ENCODE measurements around the gene ARHGAP22. TPM values are rescaled to one million over a fixed set of nuclear protein-coding genes. Genes with fewer than 3 reads are reported as not detected.

The ARHGAP22 gene
- total RNA-seq, 1 donor from 2014 or later: 0.82 TPM

- Mint-ChIP-seq H3K4me1 (peaks cover 23% of the 10 kb centered on the region), H3K27me3 (peaks cover 4% of the 10 kb centered on the region), H3K4me3 (no peak overlapping the region), H3K9me3 (no peaks in the 10 kb centered on the region), H3K27ac (no peak overlapping the region), H3K36me3 (ENCODE audit: low read depth) (no peaks in the 10 kb centered on the region)
- DNase-seq (no peak), ATAC-seq (ENCODE audit: low read depth) (no peak)
- POLR2A ChIA-PET: no interaction called here
- CTCF ChIA-PET: interaction anchor here (0.8 to 1.7 kb wide), 3 partner anchors 44 to 56 kb away, joined by 3 to 4 read pairs (median 3); no protein-coding TSS in a partner anchor
- TF ChIP-seq CTCF (IDR thresholded peaks at IDR 0.05): no peak
- intact Hi-C loops (cut with micrococcal nuclease): no loop called here
These were observed 3.1 kb downstream of the ARHGAP22 start for GRCh38 chr10:48601789-48602188.

- no peaks in the 10 kb centered on the region for H3K36me3 Mint-ChIP-seq (ENCODE audit: low read depth)
- intact Hi-C loops (cut with micrococcal nuclease): no loop called here
- POLR2A ChIA-PET: no interaction called here
These were observed 4.0 kb downstream of the ARHGAP22 start for GRCh38 chr10:48600645-48601505.

GRCh38 chr10:48599830-48600134, 5.1 kb downstream of the ARHGAP22 start:
- no peak overlapping the region for H3K27ac Mint-ChIP-seq
- DNase-seq: no peak
- peaks cover 19% of the 10 kb centered on the region for H3K4me1 Mint-ChIP-seq
- POLR2A ChIA-PET: no interaction called here
- no peaks in the 10 kb centered on the region for H3K9me3 Mint-ChIP-seq
- no peak overlapping the region for H3K4me3 Mint-ChIP-seq
- intact Hi-C loops (cut with micrococcal nuclease): no loop called here
- CTCF ChIA-PET: interaction anchor here (1.9 kb wide), 1 partner anchor 56 kb away, joined by 8 read pairs; no protein-coding TSS in a partner anchor
- no peak for ATAC-seq (ENCODE audit: low read depth)
- TF ChIP-seq CTCF (IDR thresholded peaks at IDR 0.05): no peak
- no peaks in the 10 kb centered on the region for H3K36me3 Mint-ChIP-seq (ENCODE audit: low read depth)
- no peaks in the 10 kb centered on the region for H3K27me3 Mint-ChIP-seq

More at GRCh38 chr10:48600645-48601505, 4.0 kb downstream of the ARHGAP22 start:
- peaks cover 23% of the 10 kb centered on the region for H3K4me1 Mint-ChIP-seq
- TF ChIP-seq CTCF (IDR thresholded peaks at IDR 0.05): no peak
- H3K4me3 Mint-ChIP-seq: no peak overlapping the region
- no peaks in the 10 kb centered on the region for H3K9me3 Mint-ChIP-seq
- H3K27ac Mint-ChIP-seq: no peak overlapping the region
- CTCF ChIA-PET: interaction anchor here (1.9 kb wide), 1 partner anchor 55 kb away, joined by 8 read pairs; no protein-coding TSS in a partner anchor
- peaks cover under 1% of the 10 kb centered on the region for H3K27me3 Mint-ChIP-seq
- DNase-seq: no peak
- ATAC-seq (ENCODE audit: low read depth): no peak

GRCh38 chr10:48598936-48599829, 5.7 kb downstream of the ARHGAP22 start:
- Mint-ChIP-seq H3K4me1 (peaks cover 13% of the 10 kb centered on the region), H3K4me3 (no peak overlapping the region), H3K9me3 (no peaks in the 10 kb centered on the region), H3K27me3 (no peaks in the 10 kb centered on the region), H3K27ac (no peak overlapping the region), H3K36me3 (ENCODE audit: low read depth) (no peaks in the 10 kb centered on the region)
- ChIA-PET CTCF (interaction anchor here (1.9 kb wide), 1 partner anchor 57 kb away, joined by 8 read pairs; no protein-coding TSS in a partner anchor), POLR2A (no interaction called here)
- no peak for TF ChIP-seq CTCF (IDR thresholded peaks at IDR 0.05)
- intact Hi-C loops (cut with micrococcal nuclease): no loop called here
- no peak for ATAC-seq (ENCODE audit: low read depth)
- DNase-seq: no peak

Data from activated B cell treated with CpG ODN at 0.5 μM for 24 hours (primary cell).